Pancreas (tissue), 10 donors: ENCODE measurements around the gene NANOS3. TPM values are rescaled to one million over a fixed set of nuclear protein-coding genes. Genes with fewer than 3 reads are reported as not detected.
A peak's percentile ranks its signal among the peaks of the same experiment; 100 is the strongest.

Experiments used
- ATAC-seq, 4 donors: fragments of 200-7000 bp; cut with Tn5 transposase; one replicate each; pipeline versions ENCODE4 v1.8.0 to v1.9.1; 2020; ENCODE audit warnings: mild to moderate bottlenecking in 4 of 4, moderate library complexity in 4 of 4
- DNase-seq, 6 donors: peaks; one replicate each; pipeline ENCODE4 v3.0.0-alpha.2; 2020
- FAIRE-seq: peaks from 2 replicates; lab custom pipeline; 2012; peaks lifted over from hg19 to GRCh38; lab: Jason Lieb, UNC
- H3K27ac ChIP-seq, 4 donors: fragments of 200-600 bp; sonication (generic); 1 replicate in 3 of 4; 2 replicates in 1 of 4; pipeline versions ENCODE4 v1.5.0 to v1.8.0; 2020
- H3K27me3 ChIP-seq, 4 donors: fragments of 200-600 bp; one replicate each; pipeline ENCODE4 v1.8.0; 2021
- H3K36me3 ChIP-seq, 3 donors: fragments of 200-600 bp; sonication (generic) in 1 of 3; one replicate each; pipeline versions ENCODE4 v1.5.0 to v1.8.0; 2020 to 2021
- H3K4me1 ChIP-seq, 3 donors: fragments of 200-600 bp; one replicate each; pipeline ENCODE4 v1.8.0; 2021
- H3K4me3 ChIP-seq, 4 donors: fragments of 200-600 bp; sonication (generic) in 2 of 4; one replicate each; pipeline versions ENCODE4 v1.5.0 to v1.8.0; 2020 to 2021
- H3K9me3 ChIP-seq, 4 donors: fragments of 200-600 bp; one replicate each; pipeline ENCODE4 v1.8.0; 2021
- CTCF ChIP-seq, 4 donors: fragments of 200-600 bp; sonication (generic) in 3 of 4; IDR thresholded peaks; one replicate each; pipeline versions ENCODE4 v1.5.0 to v1.8.0; 2021; ENCODE audit warnings: antibody characterized with exemption in 4 of 4
- WGBS, 2 donors: extraction: QIAGEN DNeasy Blood & Tissue Kit; methylation state at CpG; one replicate each; pipeline ENCODE4 v1.1.7; 2013; 5-methylcytosine and 5-hydroxymethylcytosine counted together
- intact Hi-C, 3 donors: fragments of 100-400 bp; cut with DNase I; formaldehyde crosslinking; loops; one replicate each; pipeline versions ENCODE4 v1.11.1 to v1.14.2; 2022
- polyA plus RNA-seq, 2 donors: library from polyadenylated mRNA; stranded (reverse); fragments of 200-250 nt; gene quantifications; one replicate each; pipeline ENCODE4 v1.2.3, GENCODE V29; 2013
- total RNA-seq, 6 donors: library from RNA; stranded (reverse); fragmentation: NEBNext Ultra II Directional in 4 of 6; extraction: Animal tissue kit (Norgen Biotek cat#: 25700) in 4 of 6; gene quantifications; one replicate each; pipeline versions ENCODE4 v1.2.1 to v1.2.4, GENCODE V29; 2021 to 2023
- donor health status: healthy with polysubstance abuse.
- donor health status: DM: no; HTN: no; CAD: no; lungs with moderate emphysema.
- donor health status: DM: no; HTN: no; CAD: no.
- donor health status: control.
- donor health status: control.
- donor health status: Bipolar disorder and iron deficiency.
- donor health status: DM: yes; HTN: yes; CAD: no.
- donor health status: DM: no; HTN: no; CAD: no.
- donor health status: DM: no; HTN: no; CAD: no.
- donor health status: DM: yes; HTN: yes; CAD: no.

The NANOS3 gene
- total and polyA plus RNA-seq, 8 donors = 0.39 to 3.1 (median 0.72) TPM; not detected in 2

DNA sequence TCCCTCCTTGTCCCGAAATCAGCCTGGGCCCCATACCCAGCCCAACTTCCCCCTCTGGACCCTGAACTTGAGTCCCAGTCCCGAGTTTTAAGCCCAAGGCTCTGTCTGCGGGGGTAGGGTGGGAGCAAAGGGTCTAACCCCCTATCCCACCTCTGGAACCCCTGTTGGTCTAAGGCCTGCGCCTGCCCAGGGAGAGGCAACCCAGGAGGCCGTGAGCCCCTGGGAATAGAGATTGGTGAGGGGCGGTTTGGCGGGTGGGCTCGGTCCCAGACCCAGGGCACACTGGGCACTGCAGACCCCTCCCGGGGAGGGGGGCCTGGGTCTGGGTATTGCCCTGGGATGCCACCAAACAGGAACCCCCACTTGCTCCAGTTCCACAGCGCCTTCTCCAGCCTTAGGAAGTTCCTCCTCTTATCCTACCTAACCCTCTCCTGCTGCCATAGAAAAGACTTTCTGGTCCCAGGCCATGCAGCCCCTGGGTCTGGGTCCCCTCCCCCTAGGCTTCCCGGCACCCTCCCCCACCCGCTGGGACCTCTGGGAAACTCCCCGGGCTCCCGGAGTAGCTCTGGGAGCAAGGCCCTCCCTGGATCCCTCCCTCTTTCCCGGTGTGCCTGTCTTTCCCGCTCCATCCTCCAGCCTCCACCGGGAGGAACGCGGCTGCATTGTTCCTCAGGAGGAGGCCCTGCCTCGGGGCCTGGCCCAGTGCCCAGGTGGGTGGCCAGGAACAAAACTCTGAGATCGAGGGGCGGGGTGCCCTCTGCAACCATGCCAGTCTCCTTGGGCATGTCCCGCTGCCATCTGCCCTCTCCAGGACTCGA is 33.6 kb upstream of the NANOS3 start:
- Histone ChIP-seq H3K36me3 (no peaks in the 10 kb centered on the region), H3K4me3 (peak overlapping the region in 3 of 4 donors; percentile 4 to 97 (median 92)), H3K9me3 (no peaks in the 10 kb centered on the region), H3K4me1 (peaks cover 12 to 36% (median 26%) of the 10 kb centered on the region in 3 donors), H3K27ac (peak overlapping the region; percentile 79 to 97 (median 88)), H3K27me3 (no peaks in the 10 kb centered on the region)
- FAIRE-seq (no peak), ATAC-seq (peak in 1 of 4 donors; percentile 2), DNase-seq (peak; percentile 54 to 80 (median 72))
- 14 to 19% methylated on average over 23 to 24 of the region's 24 CpGs for WGBS, 2 donors
- no peak for TF ChIP-seq CTCF (IDR thresholded peaks at IDR 0.05)
- intact Hi-C loops = no loop called here

- Histone ChIP-seq H3K9me3 (no peaks in the 10 kb centered on the region), H3K27ac (peak overlapping the region in 3 of 4 donors; percentile 83 to 97 (median 94)), H3K27me3 (no peaks in the 10 kb centered on the region), H3K36me3 (no peaks in the 10 kb centered on the region), H3K4me1 (peaks cover 12 to 40% (median 27%) of the 10 kb centered on the region in 3 donors), H3K4me3 (no peak overlapping the region)
- DNase-seq (peak in 4 of 6 donors; percentile 18 to 69 (median 35)), ATAC-seq (no peak), FAIRE-seq (no peak)
- 79 to 85% methylated on average over 7 of the region's 7 CpGs for WGBS, 2 donors
- TF ChIP-seq CTCF (IDR thresholded peaks at IDR 0.05) = no peak
- intact Hi-C loops = no loop called here
Measured at GRCh38 chr19:13844130-13844631, 32.8 kb upstream of the NANOS3 start.

- intact Hi-C loops = no loop called here
- FAIRE-seq (no peak), DNase-seq (peak; percentile 92 to 97 (median 94)), ATAC-seq (peak; percentile 66 to 76 (median 68))
- Histone ChIP-seq H3K36me3 (no peaks in the 10 kb centered on the region), H3K4me3 (peak overlapping the region; percentile 6 to 53 (median 40)), H3K27ac (peak overlapping the region; percentile 97 to 100 (median 100)), H3K27me3 (no peaks in the 10 kb centered on the region), H3K4me1 (peaks cover 24 to 51% (median 42%) of the 10 kb centered on the region in 3 donors), H3K9me3 (no peaks in the 10 kb centered on the region)
- 19 to 27% methylated on average over 22 to 23 of the region's 23 CpGs for WGBS, 2 donors
- TF ChIP-seq CTCF (IDR thresholded peaks at IDR 0.05) = no peak
Measured at GRCh38 chr19:13846557-13847406, 30.2 kb upstream of the NANOS3 start.

DNA sequence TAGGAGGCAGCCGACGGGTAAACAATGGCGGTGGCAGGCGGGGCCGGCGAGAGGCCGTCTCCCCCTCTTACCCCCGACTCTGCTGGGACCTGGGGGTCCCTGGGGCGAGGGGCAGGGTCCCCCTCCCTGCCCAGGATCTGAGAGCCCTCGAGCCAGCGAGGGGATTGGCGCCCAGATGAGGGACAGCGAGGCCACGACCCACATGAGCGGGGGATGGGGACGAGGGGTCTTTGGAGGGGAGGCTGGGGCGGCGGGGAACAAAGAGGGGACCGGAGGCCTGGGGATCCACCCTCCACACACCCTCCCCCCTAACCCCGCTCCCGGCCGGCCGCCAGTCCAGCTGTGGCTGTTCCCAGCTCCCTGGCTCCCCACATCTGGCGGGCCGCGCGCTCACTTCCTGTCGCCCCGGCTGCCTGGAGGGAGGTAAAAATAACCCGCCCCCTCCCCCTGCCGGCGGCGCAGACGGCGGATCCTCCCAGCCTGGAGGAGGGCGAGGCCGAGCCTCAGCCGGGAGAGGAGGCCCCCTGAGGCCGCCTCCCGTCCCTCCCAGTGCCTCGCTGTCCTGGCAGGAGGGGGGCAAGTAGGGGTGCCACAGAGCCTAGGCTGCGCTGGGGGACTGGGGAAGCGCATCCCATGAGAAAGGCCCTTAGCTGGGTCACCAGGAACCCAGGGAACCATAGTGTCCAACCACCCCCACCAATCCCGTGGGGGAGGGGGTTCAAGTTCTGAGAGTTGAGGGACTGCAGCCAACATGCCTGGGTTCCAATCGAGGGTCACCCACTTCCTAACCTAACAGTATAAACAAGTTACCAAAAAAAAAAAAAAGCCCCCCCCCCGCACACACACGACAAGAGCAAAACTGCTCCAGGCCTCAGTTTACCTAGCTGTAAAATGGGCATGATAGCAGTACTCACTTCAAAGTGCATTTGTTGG is 29.3 kb upstream of the NANOS3 start:
- intact Hi-C loops = no loop called here
- peak; percentile 66 to 72 (median 70) for ATAC-seq
- WGBS, 2 donors = 2 to 3% methylated on average over 32 to 46 of the region's 47 CpGs

More for the DNA sequence above, 29.3 kb upstream of the NANOS3 start:
- peak in 1 of 4 donors; percentile 9 for TF ChIP-seq CTCF (IDR thresholded peaks at IDR 0.05)
- H3K27ac ChIP-seq = peak overlapping the region; percentile 97 to 100 (median 100)
- DNase-seq (peak; percentile 90 to 97 (median 94)), FAIRE-seq (no peak)
- no peaks in the 10 kb centered on the region for H3K36me3 ChIP-seq
- H3K4me3 ChIP-seq = peak overlapping the region; percentile 6 to 53 (median 40)
- H3K27me3 ChIP-seq = no peaks in the 10 kb centered on the region
- peaks cover 24 to 51% (median 42%) of the 10 kb centered on the region in 3 donors for H3K4me1 ChIP-seq
- no peaks in the 10 kb centered on the region for H3K9me3 ChIP-seq
